Nephron progenitor cell (in vitro differentiated cells): ENCODE results near the gene IL2RA.

Experiments
- DNase-seq: peaks from one replicate; pipeline ENCODE4 v3.0.0; 2021
- H3K27ac Mint-ChIP-seq: 2 replicates; pipeline ENCODE4 v1.8.0; 2021; ENCODE audit warnings: mild to moderate bottlenecking, moderate library complexity, mixed read lengths
- H3K27me3 Mint-ChIP-seq: 2 replicates; pipeline ENCODE4 v1.8.0; 2021; ENCODE audit warnings: mild to moderate bottlenecking, low read depth, mixed read lengths; ENCODE audit not compliant: poor library complexity
- H3K36me3 Mint-ChIP-seq: 2 replicates; pipeline ENCODE4 v1.8.0; 2021; ENCODE audit warnings: low read depth, mixed read lengths
- H3K4me1 Mint-ChIP-seq: 2 replicates; pipeline ENCODE4 v1.8.0; 2021; ENCODE audit warnings: mixed read lengths
- H3K4me3 Mint-ChIP-seq: 2 replicates; pipeline ENCODE4 v1.8.0; 2021; ENCODE audit warnings: mild to moderate bottlenecking, moderate library complexity, mixed read lengths
- H3K9me3 Mint-ChIP-seq: 2 replicates; pipeline ENCODE4 v1.8.0; 2021; ENCODE audit warnings: mild to moderate bottlenecking, moderate library complexity, mixed read lengths
- CTCF ChIP-seq: fragments of 200-600 bp; sonication (generic); IDR thresholded peaks from 2 replicates; pipeline ENCODE4 v1.5.0; 2021; ENCODE audit warnings: antibody characterized with exemption

The IL2RA gene

GRCh38 chr10:6103591-6103990 lies 41.4 kb upstream of the IL2RA start:
- Mint-ChIP-seq H3K27ac (no peak overlapping the region), H3K27me3 (no peaks in the 10 kb centered on the region), H3K4me3 (no peak overlapping the region), H3K9me3 (no peaks in the 10 kb centered on the region), H3K36me3 (peaks cover 75% of the 10 kb centered on the region), H3K4me1 (peaks cover 7% of the 10 kb centered on the region)
- no peak for TF ChIP-seq CTCF
- no peak for DNase-seq

- Mint-ChIP-seq H3K36me3 (peaks cover 76% of the 10 kb centered on the region), H3K9me3 (no peaks in the 10 kb centered on the region), H3K4me3 (no peak overlapping the region), H3K4me1 (peaks cover 9% of the 10 kb centered on the region), H3K27ac (no peak overlapping the region), H3K27me3 (no peaks in the 10 kb centered on the region)
- no peak for TF ChIP-seq CTCF
- DNase-seq: no peak
These were observed 40.0 kb upstream of the IL2RA start for GRCh38 chr10:6102128-6102527.

- TF ChIP-seq CTCF: no peak
- no peaks in the 10 kb centered on the region for H3K27me3 Mint-ChIP-seq
- peaks cover 16% of the 10 kb centered on the region for H3K4me1 Mint-ChIP-seq
- H3K36me3 Mint-ChIP-seq: peaks cover 72% of the 10 kb centered on the region
- H3K9me3 Mint-ChIP-seq: no peaks in the 10 kb centered on the region
- no peak for DNase-seq
- H3K27ac Mint-ChIP-seq: no peak overlapping the region
- H3K4me3 Mint-ChIP-seq: no peak overlapping the region
These were observed 39.0 kb upstream of the IL2RA start for GRCh38 chr10:6101181-6101580.

- Mint-ChIP-seq H3K27ac (peak overlapping the region; percentile 12), H3K4me3 (no peak overlapping the region)
These were observed 38.2 kb upstream of the IL2RA start for GRCh38 chr10:6100370-6100769.

GRCh38 chr10:6098156-6098555 lies 36.0 kb upstream of the IL2RA start:
- H3K9me3 Mint-ChIP-seq: no peaks in the 10 kb centered on the region

More at GRCh38 chr10:6100370-6100769, 38.2 kb upstream of the IL2RA start:
- H3K4me1 Mint-ChIP-seq: peaks cover 24% of the 10 kb centered on the region
- no peak for DNase-seq
- H3K9me3 Mint-ChIP-seq: no peaks in the 10 kb centered on the region
- no peak for TF ChIP-seq CTCF
- peaks cover 68% of the 10 kb centered on the region for H3K36me3 Mint-ChIP-seq
- no peaks in the 10 kb centered on the region for H3K27me3 Mint-ChIP-seq

More at GRCh38 chr10:6098156-6098555, 36.0 kb upstream of the IL2RA start:
- Mint-ChIP-seq H3K4me3 (no peak overlapping the region), H3K27ac (no peak overlapping the region), H3K36me3 (peaks cover 73% of the 10 kb centered on the region), H3K27me3 (no peaks in the 10 kb centered on the region), H3K4me1 (peaks cover 37% of the 10 kb centered on the region)
- no peak for TF ChIP-seq CTCF
- DNase-seq: no peak
